ENCODE measurements around the gene HM13.
"Not testable (repeated sequence)": the region's sequence is repeated elsewhere in the genome, so short reads cannot be mapped to it uniquely, and the experiment has no call there.

The HM13 gene

GRCh38 chr20:31514154-31515071 lies at the start of gene HM13:
Gene HM13 (plus strand): TSS chr20:31514442. CDS start chr20:31514552, 110 bp downstream.
- H3K27ac ChIP-seq (ENCODE audit: low read depth in 2 of 2, low read length in 2 of 2): peak within 1 kb of the TSS; percentile 68 to 87
- peaks cover 0 to 2% of the 10 kb centered on the region in 2 donors for H3K36me3 ChIP-seq (ENCODE audit: control insufficient read depth in 2 of 2, insufficient read depth in 2 of 2, low read length in 2 of 2)
- H3K27me3 ChIP-seq (ENCODE audit: control insufficient read depth in 2 of 2, insufficient read depth in 2 of 2, low read length in 2 of 2): no peaks in the 10 kb centered on the region
- no peaks in the 10 kb centered on the region for H3K9me3 ChIP-seq (ENCODE audit: control insufficient read depth in 2 of 2, low read length in 2 of 2)
- H3K9ac ChIP-seq (ENCODE audit: low read depth in 1 of 2, low read length in 2 of 2): peak within 1 kb of the TSS; percentile 79 to 94
- peak within 1 kb of the TSS; percentile 95 for H3K4me3 ChIP-seq (ENCODE audit: low read length in 2 of 2)
- H3K4me1 ChIP-seq (ENCODE audit: control insufficient read depth in 2 of 2, insufficient read depth in 2 of 2, low read length in 2 of 2): peaks cover 24 to 25% of the 10 kb centered on the region in 2 donors

GRCh38 chr20:31470946-31471345 lies 43.3 kb upstream of the HM13 start:
- not testable (repeated sequence) for H3K4me3 ChIP-seq (ENCODE audit: low read length in 2 of 2); H3K9me3 ChIP-seq (ENCODE audit: control insufficient read depth in 2 of 2, low read length in 2 of 2); H3K27me3 ChIP-seq (ENCODE audit: control insufficient read depth in 2 of 2, insufficient read depth in 2 of 2, low read length in 2 of 2); H3K27ac ChIP-seq (ENCODE audit: low read depth in 2 of 2, low read length in 2 of 2); H3K36me3 ChIP-seq (ENCODE audit: control insufficient read depth in 2 of 2, insufficient read depth in 2 of 2, low read length in 2 of 2); H3K4me1 ChIP-seq (ENCODE audit: control insufficient read depth in 2 of 2, insufficient read depth in 2 of 2, low read length in 2 of 2); H3K9ac ChIP-seq (ENCODE audit: low read depth in 1 of 2, low read length in 2 of 2)

- no peak overlapping the region for H3K27ac ChIP-seq (ENCODE audit: low read depth in 2 of 2, low read length in 2 of 2)
- no peak overlapping the region for H3K9ac ChIP-seq (ENCODE audit: low read depth in 1 of 2, low read length in 2 of 2)
- H3K4me1 ChIP-seq (ENCODE audit: control insufficient read depth in 2 of 2, insufficient read depth in 2 of 2, low read length in 2 of 2): peaks cover 0 to 4% of the 10 kb centered on the region in 2 donors
- H3K9me3 ChIP-seq (ENCODE audit: control insufficient read depth in 2 of 2, low read length in 2 of 2): no peaks in the 10 kb centered on the region
- no peak overlapping the region for H3K4me3 ChIP-seq (ENCODE audit: low read length in 2 of 2)
- no peaks in the 10 kb centered on the region for H3K36me3 ChIP-seq (ENCODE audit: control insufficient read depth in 2 of 2, insufficient read depth in 2 of 2, low read length in 2 of 2)
- H3K27me3 ChIP-seq (ENCODE audit: control insufficient read depth in 2 of 2, insufficient read depth in 2 of 2, low read length in 2 of 2): peaks cover 5 to 8% of the 10 kb centered on the region in 2 donors
Observed at GRCh38 chr20:31472395-31473330, 41.6 kb upstream of the HM13 start.

- H3K9ac ChIP-seq (ENCODE audit: low read depth in 1 of 2, low read length in 2 of 2): no peak overlapping the region
- H3K27ac ChIP-seq (ENCODE audit: low read depth in 2 of 2, low read length in 2 of 2): no peak overlapping the region
- no peaks in the 10 kb centered on the region for H3K36me3 ChIP-seq (ENCODE audit: control insufficient read depth in 2 of 2, insufficient read depth in 2 of 2, low read length in 2 of 2)
- H3K27me3 ChIP-seq (ENCODE audit: control insufficient read depth in 2 of 2, insufficient read depth in 2 of 2, low read length in 2 of 2): peaks cover 5 to 8% of the 10 kb centered on the region in 2 donors
- peaks cover 0 to 4% of the 10 kb centered on the region in 2 donors for H3K4me1 ChIP-seq (ENCODE audit: control insufficient read depth in 2 of 2, insufficient read depth in 2 of 2, low read length in 2 of 2)
- no peaks in the 10 kb centered on the region for H3K9me3 ChIP-seq (ENCODE audit: control insufficient read depth in 2 of 2, low read length in 2 of 2)
- no peak overlapping the region for H3K4me3 ChIP-seq (ENCODE audit: low read length in 2 of 2)
Observed at GRCh38 chr20:31473331-31474096, 40.7 kb upstream of the HM13 start.

GRCh38 chr20:31474097-31474436 lies 40.2 kb upstream of the HM13 start:
- Histone ChIP-seq H3K27ac (ENCODE audit: low read depth in 2 of 2, low read length in 2 of 2) (no peak overlapping the region), H3K9me3 (ENCODE audit: control insufficient read depth in 2 of 2, low read length in 2 of 2) (no peaks in the 10 kb centered on the region), H3K36me3 (ENCODE audit: control insufficient read depth in 2 of 2, insufficient read depth in 2 of 2, low read length in 2 of 2) (no peaks in the 10 kb centered on the region), H3K4me1 (ENCODE audit: control insufficient read depth in 2 of 2, insufficient read depth in 2 of 2, low read length in 2 of 2) (peaks cover 0 to 4% of the 10 kb centered on the region in 2 donors), H3K27me3 (ENCODE audit: control insufficient read depth in 2 of 2, insufficient read depth in 2 of 2, low read length in 2 of 2) (peaks cover 5 to 8% of the 10 kb centered on the region in 2 donors), H3K4me3 (ENCODE audit: low read length in 2 of 2) (no peak overlapping the region), H3K9ac (ENCODE audit: low read depth in 1 of 2, low read length in 2 of 2) (no peak overlapping the region)

- H3K27me3 ChIP-seq (ENCODE audit: control insufficient read depth in 2 of 2, insufficient read depth in 2 of 2, low read length in 2 of 2): peaks cover 5 to 8% of the 10 kb centered on the region in 2 donors
- H3K27ac ChIP-seq (ENCODE audit: low read depth in 2 of 2, low read length in 2 of 2): peak within 1 kb of the TSS in 1 of 2 donors; percentile 21
- H3K4me3 ChIP-seq (ENCODE audit: low read length in 2 of 2): peak within 1 kb of the TSS; percentile 40 to 61
- H3K36me3 ChIP-seq (ENCODE audit: control insufficient read depth in 2 of 2, insufficient read depth in 2 of 2, low read length in 2 of 2): no peaks in the 10 kb centered on the region
- H3K9me3 ChIP-seq (ENCODE audit: control insufficient read depth in 2 of 2, low read length in 2 of 2): no peaks in the 10 kb centered on the region
- peak within 1 kb of the TSS; percentile 34 to 58 for H3K9ac ChIP-seq (ENCODE audit: low read depth in 1 of 2, low read length in 2 of 2)
- H3K4me1 ChIP-seq (ENCODE audit: control insufficient read depth in 2 of 2, insufficient read depth in 2 of 2, low read length in 2 of 2): peaks cover 0 to 4% of the 10 kb centered on the region in 2 donors
Observed at GRCh38 chr20:31474758-31475427, 39.3 kb upstream of the HM13 start, which contains the start of the genes DEFB124 and REM1. Gene DEFB124 (minus strand): TSS chr20:31475127. CDS start chr20:31473013, 2,114 bp downstream. Gene REM1 (plus strand): TSS chr20:31475288. CDS start chr20:31476446, 1,158 bp downstream.

GRCh38 chr20:31475472-31476293 lies 38.6 kb upstream of the HM13 start:
- H3K27me3 ChIP-seq (ENCODE audit: control insufficient read depth in 2 of 2, insufficient read depth in 2 of 2, low read length in 2 of 2): peaks cover 5 to 8% of the 10 kb centered on the region in 2 donors
- peak overlapping the region; percentile 40 to 61 for H3K4me3 ChIP-seq (ENCODE audit: low read length in 2 of 2)
- H3K27ac ChIP-seq (ENCODE audit: low read depth in 2 of 2, low read length in 2 of 2): peak overlapping the region in 1 of 2 donors; percentile 21
- H3K4me1 ChIP-seq (ENCODE audit: control insufficient read depth in 2 of 2, insufficient read depth in 2 of 2, low read length in 2 of 2): peaks cover 0 to 4% of the 10 kb centered on the region in 2 donors
- peak overlapping the region; percentile 34 to 58 for H3K9ac ChIP-seq (ENCODE audit: low read depth in 1 of 2, low read length in 2 of 2)
- H3K36me3 ChIP-seq (ENCODE audit: control insufficient read depth in 2 of 2, insufficient read depth in 2 of 2, low read length in 2 of 2): no peaks in the 10 kb centered on the region
- no peaks in the 10 kb centered on the region for H3K9me3 ChIP-seq (ENCODE audit: control insufficient read depth in 2 of 2, low read length in 2 of 2)

- no peak overlapping the region for H3K27ac ChIP-seq (ENCODE audit: low read depth in 2 of 2, low read length in 2 of 2)
- H3K4me3 ChIP-seq (ENCODE audit: low read length in 2 of 2): peak overlapping the region in 1 of 2 donors; percentile 61
- H3K9me3 ChIP-seq (ENCODE audit: control insufficient read depth in 2 of 2, low read length in 2 of 2): no peaks in the 10 kb centered on the region
- H3K9ac ChIP-seq (ENCODE audit: low read depth in 1 of 2, low read length in 2 of 2): no peak overlapping the region
- H3K27me3 ChIP-seq (ENCODE audit: control insufficient read depth in 2 of 2, insufficient read depth in 2 of 2, low read length in 2 of 2): peaks cover 5 to 8% of the 10 kb centered on the region in 2 donors
- H3K4me1 ChIP-seq (ENCODE audit: control insufficient read depth in 2 of 2, insufficient read depth in 2 of 2, low read length in 2 of 2): peaks cover 0 to 4% of the 10 kb centered on the region in 2 donors
- no peaks in the 10 kb centered on the region for H3K36me3 ChIP-seq (ENCODE audit: control insufficient read depth in 2 of 2, insufficient read depth in 2 of 2, low read length in 2 of 2)
Observed at GRCh38 chr20:31476294-31476585, 38.0 kb upstream of the HM13 start.
